ENCODE measurements around the gene GREB1.

Gene GREB1

GRCh38 chr2:11533278-11534070 lies at the start of gene GREB1:
GREB1 (plus strand) TSS chr2:11534045; CDS start chr2:11556615, 22,570 bp downstream.
- no peak for TF ChIP-seq CTCF (IDR thresholded peaks at IDR 0.05; ENCODE audit: control insufficient read depth, extremely low read depth, insufficient read depth)
- DNase-seq (ENCODE audit: low read depth): no peak
- no peak within 1 kb of the TSS for H3K4me3 ChIP-seq (ENCODE audit: low read depth, low read length)

GRCh38 chr2:11488809-11489208 lies 45.0 kb upstream of the GREB1 start:
- DNase-seq (ENCODE audit: low read depth): no peak
- H3K4me3 ChIP-seq (ENCODE audit: low read depth, low read length): no peak overlapping the region
- no peak for TF ChIP-seq CTCF (IDR thresholded peaks at IDR 0.05; ENCODE audit: control insufficient read depth, extremely low read depth, insufficient read depth)

GRCh38 chr2:11490194-11490593 lies 43.7 kb upstream of the GREB1 start:
- DNase-seq (ENCODE audit: low read depth): no peak
- H3K4me3 ChIP-seq (ENCODE audit: low read depth, low read length): no peak overlapping the region
- TF ChIP-seq CTCF (IDR thresholded peaks at IDR 0.05; ENCODE audit: control insufficient read depth, extremely low read depth, insufficient read depth): no peak

- no peak for TF ChIP-seq CTCF (IDR thresholded peaks at IDR 0.05; ENCODE audit: control insufficient read depth, extremely low read depth, insufficient read depth)
- no peak overlapping the region for H3K4me3 ChIP-seq (ENCODE audit: low read depth, low read length)
- DNase-seq (ENCODE audit: low read depth): no peak
These were observed 42.4 kb upstream of the GREB1 start for GRCh38 chr2:11491348-11491933.

- H3K4me3 ChIP-seq (ENCODE audit: low read depth, low read length): no peak overlapping the region
- DNase-seq (ENCODE audit: low read depth): no peak
- TF ChIP-seq CTCF (IDR thresholded peaks at IDR 0.05; ENCODE audit: control insufficient read depth, extremely low read depth, insufficient read depth): no peak
These were observed 41.6 kb upstream of the GREB1 start for GRCh38 chr2:11492244-11492643.

- no peak for TF ChIP-seq CTCF (IDR thresholded peaks at IDR 0.05; ENCODE audit: control insufficient read depth, extremely low read depth, insufficient read depth)
- DNase-seq (ENCODE audit: low read depth): no peak
- no peak overlapping the region for H3K4me3 ChIP-seq (ENCODE audit: low read depth, low read length)
These were observed 41.1 kb upstream of the GREB1 start for GRCh38 chr2:11492720-11493119.

All from LNCaP clone FGC (cell line).